ENCODE results near the gene FARP2.

GRCh38 chr2:241417626-241418025 lies 61.5 kb downstream of the FARP2 start:
- TF ChIP-seq CTCF (IDR thresholded peaks at IDR 0.05 in 8 of 11, conservative IDR thresholded peaks at IDR 0.05 in 3 of 11) = no peak
- TF ChIP-seq POLR2AphosphoS5 (IDR thresholded peaks at IDR 0.05) = no peak
- TF ChIP-seq POLR2A (IDR thresholded peaks at IDR 0.05) = no peak

All from spleen (tissue), 7 donors.